Measurements from ENCODE around the gene CCL22.

Gene CCL22

DNA sequence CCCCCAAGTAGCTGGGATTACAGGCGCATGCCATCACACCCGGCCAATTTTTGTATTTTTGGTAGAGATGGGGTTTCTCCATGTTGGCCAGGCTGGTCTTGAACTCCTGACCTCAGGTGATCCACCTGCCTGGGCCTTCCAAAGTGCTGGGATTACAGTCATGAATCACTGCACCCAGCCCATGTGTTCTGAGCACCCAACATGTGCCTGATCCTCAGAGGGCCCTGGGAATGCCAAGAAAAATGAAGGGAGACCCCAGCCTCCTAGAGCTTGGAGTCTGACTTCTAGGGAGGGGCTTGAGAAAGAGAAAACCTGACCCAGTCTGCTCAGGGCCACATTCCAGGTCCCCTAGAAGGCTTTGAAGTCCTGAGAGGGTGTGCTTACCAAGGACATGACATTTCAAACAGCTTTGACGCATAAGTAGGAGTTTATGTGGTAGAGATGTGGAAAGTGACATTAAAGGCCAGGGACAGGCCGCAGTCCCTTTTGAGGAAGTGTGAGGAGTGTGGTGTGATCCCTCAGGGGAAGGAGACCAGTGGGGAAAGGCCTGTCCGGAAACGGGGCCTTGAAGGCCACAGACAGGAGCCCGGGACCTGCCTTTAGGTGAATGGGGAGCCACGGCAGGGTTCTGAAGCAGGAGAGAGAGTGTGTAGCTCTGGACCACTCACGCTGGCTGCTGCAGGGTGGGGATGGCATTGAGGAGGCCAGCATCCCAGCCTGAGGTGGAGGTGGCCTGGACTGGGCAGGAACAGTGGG is 1.1 kb upstream of the CCL22 start:
- TF ChIP-seq, protein P1, sequence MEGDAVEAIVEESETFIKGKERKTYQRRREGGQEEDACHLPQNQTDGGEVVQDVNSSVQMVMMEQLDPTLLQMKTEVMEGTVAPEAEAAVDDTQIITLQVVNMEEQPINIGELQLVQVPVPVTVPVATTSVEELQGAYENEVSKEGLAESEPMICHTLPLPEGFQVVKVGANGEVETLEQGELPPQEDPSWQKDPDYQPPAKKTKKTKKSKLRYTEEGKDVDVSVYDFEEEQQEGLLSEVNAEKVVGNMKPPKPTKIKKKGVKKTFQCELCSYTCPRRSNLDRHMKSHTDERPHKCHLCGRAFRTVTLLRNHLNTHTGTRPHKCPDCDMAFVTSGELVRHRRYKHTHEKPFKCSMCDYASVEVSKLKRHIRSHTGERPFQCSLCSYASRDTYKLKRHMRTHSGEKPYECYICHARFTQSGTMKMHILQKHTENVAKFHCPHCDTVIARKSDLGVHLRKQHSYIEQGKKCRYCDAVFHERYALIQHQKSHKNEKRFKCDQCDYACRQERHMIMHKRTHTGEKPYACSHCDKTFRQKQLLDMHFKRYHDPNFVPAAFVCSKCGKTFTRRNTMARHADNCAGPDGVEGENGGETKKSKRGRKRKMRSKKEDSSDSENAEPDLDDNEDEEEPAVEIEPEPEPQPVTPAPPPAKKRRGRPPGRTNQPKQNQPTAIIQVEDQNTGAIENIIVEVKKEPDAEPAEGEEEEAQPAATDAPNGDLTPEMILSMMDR (IDR thresholded peaks at IDR 0.05; ENCODE audit: low read depth, low read length): no peak
- H3K4me3 ChIP-seq (ENCODE audit: low read depth, low read length): no peak overlapping the region

DNA sequence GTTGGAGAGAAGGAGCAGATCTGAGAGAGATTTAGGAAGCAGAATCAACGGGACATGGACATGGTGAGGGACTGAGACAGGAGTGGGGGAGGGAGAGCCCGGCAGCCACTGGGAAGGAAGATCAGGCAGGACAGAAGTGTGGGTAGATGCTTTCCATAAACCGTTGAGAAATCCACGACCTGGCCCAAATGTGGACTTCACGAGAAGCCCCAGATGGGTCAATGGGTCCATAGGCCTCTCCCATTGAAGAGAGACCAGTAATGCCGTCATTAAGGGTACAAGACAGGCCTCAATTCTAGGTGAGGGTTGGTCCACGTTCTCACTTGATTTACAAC is 530 bp upstream of the CCL22 start:
- TF ChIP-seq, protein P1 (IDR thresholded peaks at IDR 0.05; ENCODE audit: low read depth, low read length): no peak
- H3K4me3 ChIP-seq (ENCODE audit: low read depth, low read length): no peak overlapping the region

GRCh38 chr16:57360321-57360935 is 1.8 kb downstream of the CCL22 start:
- TF ChIP-seq, protein P1 (IDR thresholded peaks at IDR 0.05; ENCODE audit: low read depth, low read length): no peak
- no peak overlapping the region for H3K4me3 ChIP-seq (ENCODE audit: low read depth, low read length)

DNA sequence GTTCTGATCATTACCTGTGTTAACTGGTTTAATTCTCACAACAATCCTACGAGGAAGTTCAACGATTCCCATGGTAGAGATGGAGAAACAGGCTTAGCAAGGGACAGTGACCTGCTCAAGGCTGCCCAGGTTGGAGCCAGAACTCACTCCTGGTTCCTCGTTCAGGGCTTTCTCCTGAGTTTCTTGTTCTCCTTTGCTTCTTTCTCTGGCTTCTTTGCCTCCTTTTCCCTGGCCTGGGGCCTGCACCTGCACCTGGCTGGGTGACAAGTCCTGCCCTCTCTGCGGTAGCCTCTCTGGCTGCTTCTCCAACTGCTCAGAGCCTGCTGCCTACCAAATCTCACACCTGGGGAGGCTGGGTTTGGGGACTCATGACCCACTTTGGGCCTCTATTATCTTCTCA is 2.8 kb downstream of the CCL22 start:
- H3K4me3 ChIP-seq (ENCODE audit: low read depth, low read length): no peak overlapping the region
- TF ChIP-seq, protein P1 (IDR thresholded peaks at IDR 0.05; ENCODE audit: low read depth, low read length): no peak

GRCh38 chr16:57364143-57364542 is 5.6 kb downstream of the CCL22 start:
- H3K4me3 ChIP-seq (ENCODE audit: low read depth, low read length): no peak overlapping the region
- TF ChIP-seq, protein P1 (IDR thresholded peaks at IDR 0.05; ENCODE audit: low read depth, low read length): no peak

DNA sequence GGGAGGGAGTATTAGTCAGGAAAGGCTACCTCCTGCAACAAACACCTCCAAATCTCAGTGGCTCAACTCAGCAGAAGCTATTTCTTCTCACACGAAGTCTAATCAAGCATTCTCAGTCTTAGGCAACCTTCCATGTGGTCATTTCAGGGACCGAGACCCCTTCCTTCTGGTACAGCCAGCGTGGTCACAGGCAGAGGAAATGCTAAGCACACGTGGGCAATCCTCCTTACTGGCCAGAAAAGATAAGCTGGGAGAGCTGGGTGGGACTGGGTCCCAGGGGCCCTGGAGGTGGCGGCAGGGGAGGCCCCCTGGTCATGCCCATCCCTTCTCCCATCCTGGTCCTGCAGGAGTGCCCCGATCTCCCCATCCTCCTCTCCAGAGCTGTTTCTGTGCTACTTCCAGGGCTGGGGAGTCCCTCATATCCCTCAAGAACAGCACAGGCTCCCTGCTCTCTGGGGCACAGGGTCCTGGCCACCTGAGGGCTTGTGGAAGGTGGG is 8.0 kb downstream of the CCL22 start:
- no peak overlapping the region for H3K4me3 ChIP-seq (ENCODE audit: low read depth, low read length)
- TF ChIP-seq, protein P1 (IDR thresholded peaks at IDR 0.05; ENCODE audit: low read depth, low read length): no peak

GRCh38 chr16:57367116-57367752 is 8.7 kb downstream of the CCL22 start:
- no peak overlapping the region for H3K4me3 ChIP-seq (ENCODE audit: low read depth, low read length)
- TF ChIP-seq, protein P1 (IDR thresholded peaks at IDR 0.05; ENCODE audit: low read depth, low read length): no peak
